NCI-H460 (cell line): ENCODE results near the gene RCL1. TPM values are rescaled to one million over a fixed set of nuclear protein-coding genes. Genes with fewer than 3 reads are reported as not detected.

Experiments used
- small RNA-seq, 2 experiments: library from RNA; depleted of rRNA; stranded (forward); fragments of <200 nt; gene quantifications; one replicate each; pipeline ENCODE3, GENCODE V24; 2014
- total RNA-seq: library from RNA; depleted of rRNA; stranded (reverse); fragments of >200 nt; shearing (Covaris generic); gene quantifications from 2 replicates; pipeline ENCODE4 v1.2.3, GENCODE V29; 2014; rRNA removed

The RCL1 gene
- total RNA-seq, 1 experiment from 2014 or later: 22.1 TPM

Small RNAs within 50 kb of the gene (small RNA-seq; reads per million reads assigned to genes)
- gene AL158147.1: 0 reads per million in 2 experiments
- 0 reads per million in 2 experiments for gene MIR101-2

Other genes starting within 250 kb of the RCL1 start
- gene PLPP6, start 130.7 kb upstream of the RCL1 start, total RNA-seq: 5.2 and 5.4 TPM in 2 replicates
- gene SPATA6L, start 126.5 kb upstream of the RCL1 start, total RNA-seq: not detected in 2 replicates
- gene CDC37L1, start 113.4 kb upstream of the RCL1 start, total RNA-seq: 10.7 and 12.0 TPM in 2 replicates
- 21.6 and 21.9 TPM in 2 replicates for gene AK3, start 51.7 kb upstream of the RCL1 start, total RNA-seq
- 4.5 and 5.3 TPM in 2 replicates for gene JAK2, start 192.3 kb downstream of the RCL1 start, total RNA-seq